GM20000 (cell line): ENCODE measurements around the gene F5.

Source experiments
- DNase-seq: peaks from one replicate; pipeline ENCODE4 v3.0.0; 2012; ENCODE audit warnings: low spot score
- TF ChIP-seq, protein P1 (sequence below): IDR thresholded peaks from 2 replicates; pipeline ENCODE4 v1.5.1; 2012; ENCODE audit warnings: mild to moderate bottlenecking, control low read depth; ENCODE audit errors: extremely low read depth, missing control alignments

F5 gene

DNA sequence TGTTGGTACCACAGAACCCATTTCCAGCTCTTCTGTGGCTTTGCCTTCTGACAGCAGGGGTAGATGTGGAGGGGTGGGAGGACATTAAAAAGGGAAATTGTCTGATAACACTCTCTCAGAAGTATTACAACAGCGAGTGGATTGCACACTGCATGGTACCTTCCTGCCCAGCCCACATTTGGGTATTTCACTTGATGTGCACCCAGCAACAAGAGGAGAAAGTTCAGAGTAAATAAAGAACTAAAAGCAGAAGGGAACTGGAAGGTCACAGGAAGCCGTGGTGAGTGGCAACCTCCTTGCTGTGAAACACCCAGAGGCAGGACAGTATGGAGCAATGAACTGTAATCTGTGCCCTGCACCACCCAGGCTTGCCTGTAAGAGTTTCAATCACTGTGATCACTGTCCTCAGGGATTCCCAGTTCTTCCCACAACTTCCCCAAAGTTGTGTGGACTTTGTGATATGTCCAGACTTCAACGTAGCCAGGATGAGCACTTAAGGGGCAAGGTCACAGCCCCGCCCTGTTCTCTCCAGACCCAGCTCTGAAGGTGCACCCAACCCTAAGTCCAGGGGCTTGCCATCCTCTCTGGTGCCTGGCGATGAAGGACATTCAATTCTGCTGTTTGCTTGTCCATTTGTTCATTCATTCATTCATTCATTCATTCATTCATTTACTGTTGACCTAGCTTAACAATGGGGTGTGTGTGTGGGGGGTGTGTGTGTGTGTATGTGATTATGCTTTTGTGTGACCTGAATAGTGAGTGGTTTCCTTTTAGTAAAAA is 18.7 kb upstream of the F5 start:
- no peak for DNase-seq

GRCh38 chr1:169601096-169601881 is 15.0 kb upstream of the F5 start:
- peak; percentile 21 for DNase-seq
- TF ChIP-seq, protein P1, sequence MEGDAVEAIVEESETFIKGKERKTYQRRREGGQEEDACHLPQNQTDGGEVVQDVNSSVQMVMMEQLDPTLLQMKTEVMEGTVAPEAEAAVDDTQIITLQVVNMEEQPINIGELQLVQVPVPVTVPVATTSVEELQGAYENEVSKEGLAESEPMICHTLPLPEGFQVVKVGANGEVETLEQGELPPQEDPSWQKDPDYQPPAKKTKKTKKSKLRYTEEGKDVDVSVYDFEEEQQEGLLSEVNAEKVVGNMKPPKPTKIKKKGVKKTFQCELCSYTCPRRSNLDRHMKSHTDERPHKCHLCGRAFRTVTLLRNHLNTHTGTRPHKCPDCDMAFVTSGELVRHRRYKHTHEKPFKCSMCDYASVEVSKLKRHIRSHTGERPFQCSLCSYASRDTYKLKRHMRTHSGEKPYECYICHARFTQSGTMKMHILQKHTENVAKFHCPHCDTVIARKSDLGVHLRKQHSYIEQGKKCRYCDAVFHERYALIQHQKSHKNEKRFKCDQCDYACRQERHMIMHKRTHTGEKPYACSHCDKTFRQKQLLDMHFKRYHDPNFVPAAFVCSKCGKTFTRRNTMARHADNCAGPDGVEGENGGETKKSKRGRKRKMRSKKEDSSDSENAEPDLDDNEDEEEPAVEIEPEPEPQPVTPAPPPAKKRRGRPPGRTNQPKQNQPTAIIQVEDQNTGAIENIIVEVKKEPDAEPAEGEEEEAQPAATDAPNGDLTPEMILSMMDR = peak; percentile 35

More for the DNA sequence above, 18.7 kb upstream of the F5 start:
- TF ChIP-seq, protein P1 = no peak

DNA sequence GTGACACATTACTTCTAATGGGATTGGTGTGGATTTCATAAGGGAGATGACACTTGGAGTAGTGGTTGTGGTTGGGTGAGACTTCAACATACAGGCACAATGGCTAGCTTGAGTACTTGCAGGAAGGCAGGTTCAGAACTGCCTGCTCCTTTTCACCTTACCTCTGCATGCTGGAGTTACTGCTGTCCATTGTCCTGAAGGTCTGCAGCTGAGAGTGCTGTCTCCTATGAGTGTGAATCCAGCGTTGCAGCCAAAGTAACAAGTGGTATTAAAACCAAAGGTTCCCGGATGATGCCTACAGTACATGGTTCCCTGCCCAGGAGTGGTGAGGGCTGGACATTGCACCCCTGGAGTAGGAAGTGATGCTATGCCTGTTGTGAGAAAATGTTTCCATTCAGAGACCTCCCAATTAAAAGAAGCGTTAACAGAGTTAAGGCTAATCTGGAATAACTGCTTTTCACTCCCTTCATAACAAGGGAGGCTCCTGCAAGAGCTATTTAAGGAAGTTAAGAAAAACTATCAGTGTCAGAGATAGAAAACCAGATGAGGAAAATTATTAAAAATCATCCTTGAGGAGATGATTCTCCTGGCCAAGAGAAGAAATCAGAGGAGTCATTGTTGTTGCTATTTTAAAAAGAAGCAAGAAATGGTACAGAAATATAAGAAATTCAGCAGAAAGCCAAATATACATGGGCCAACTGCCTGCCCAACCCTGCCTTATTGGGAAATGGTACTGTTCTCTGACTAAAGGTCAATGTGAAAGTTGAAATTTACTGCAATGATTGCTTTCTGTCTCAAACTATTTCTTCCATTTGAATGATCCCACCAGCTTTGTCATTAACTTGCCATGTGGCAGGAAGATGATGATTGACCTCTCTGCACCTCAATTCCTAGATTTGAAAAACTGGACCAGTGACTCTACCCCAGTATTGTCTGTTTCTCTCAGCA is 9.8 kb upstream of the F5 start:
- TF ChIP-seq, protein P1 = no peak
- DNase-seq = peak; percentile 14

DNA sequence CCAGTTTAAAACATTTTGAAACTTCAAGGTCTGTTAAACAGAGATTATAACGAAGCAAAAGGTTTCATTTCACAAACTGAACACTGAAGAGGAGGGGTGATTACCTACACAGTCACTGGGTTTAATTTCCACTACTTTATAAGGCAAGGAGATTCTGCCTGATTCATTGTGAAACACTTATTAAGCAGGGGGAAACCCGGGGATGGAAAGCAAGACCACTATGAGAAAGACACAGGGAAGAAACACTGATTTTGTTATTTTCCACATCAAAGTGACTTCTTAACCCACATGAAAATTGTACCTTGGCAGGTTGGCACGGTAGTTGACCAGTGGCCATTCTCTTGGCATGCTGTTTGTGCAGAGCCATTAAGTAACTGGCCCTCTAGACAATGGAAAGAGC is 8.1 kb upstream of the F5 start:
- TF ChIP-seq, protein P1 = no peak
- peak; percentile 32 for DNase-seq

- no peak for DNase-seq
- TF ChIP-seq, protein P1 = no peak
Measured at GRCh38 chr1:169590932-169591331, 4.7 kb upstream of the F5 start.

GRCh38 chr1:169588785-169589485 is 2.7 kb upstream of the F5 start:
- TF ChIP-seq, protein P1 = no peak

More at GRCh38 chr1:169588785-169589485, 2.7 kb upstream of the F5 start:
- DNase-seq = no peak
